K562 (cell line): ENCODE measurements around the gene CHD3. TPM values are rescaled to one million over a fixed set of nuclear protein-coding genes. Genes with fewer than 3 reads are reported as not detected.

Experiments used
- ADNP ChIP-seq: fragments of 200-800 bp; sonication (Bioruptor generic); IDR thresholded peaks from 2 replicates; pipeline ENCODE4 v1.6.1; 2016; ENCODE audit warnings: missing genetic modification characterization, missing compliant biosample characterization
- ATF1 ChIP-seq, 2 experiments: fragments of 450-650 bp in 1 of 2; IDR thresholded peaks; 2 replicates each; pipeline ENCODE4 v1.6.1; 2016; ENCODE audit warnings: missing compliant biosample characterization in 1 of 2, missing genetic modification characterization in 1 of 2
- FOXA3 ChIP-seq, 2 experiments: fragments of 450-650 bp in 1 of 2; sonication (generic) in 1 of 2; formaldehyde crosslinking; IDR thresholded peaks in 1 of 2; conservative IDR thresholded peaks in 1 of 2; 2 replicates each; pipeline versions ENCODE4 v1.4.0 to v1.8.0; 2020 to 2022; ENCODE audit warnings: mild to moderate bottlenecking in 2 of 2, missing genetic modification reagents in 1 of 2
- HDAC1 ChIP-seq, 2 experiments: fragments of 450-650 bp; IDR thresholded peaks; 2 replicates each; pipeline ENCODE4 v1.6.1; 2016 to 2017; ENCODE audit warnings: inconsistent platforms in 1 of 2, mild to moderate bottlenecking in 1 of 2, moderate library complexity in 1 of 2
- HDAC3 ChIP-seq: fragments of 450-650 bp; IDR thresholded peaks from 2 replicates; pipeline ENCODE4 v1.6.1; 2018; ENCODE audit warnings: borderline replicate concordance, mild to moderate bottlenecking, moderate library complexity; ENCODE audit not compliant: partially characterized antibody
- L3MBTL2 ChIP-seq: fragments of 450-650 bp; IDR thresholded peaks from 2 replicates; pipeline ENCODE4 v1.6.1; 2016; ENCODE audit warnings: mild to moderate bottlenecking, moderate library complexity
- MAX ChIP-seq: sonication (generic); formaldehyde crosslinking; IDR thresholded peaks from 2 replicates; pipeline ENCODE4 v1.9.0; 2022; ENCODE audit warnings: mild to moderate bottlenecking, missing genetic modification reagents
- MNT ChIP-seq, 2 experiments: fragments of 450-650 bp; conservative IDR thresholded peaks; 2 replicates each; pipeline ENCODE4 v1.6.1; 2017; ENCODE audit warnings: mild to moderate bottlenecking in 2 of 2, moderate library complexity in 2 of 2
- NFE2 ChIP-seq: IDR thresholded peaks from 2 replicates; pipeline ENCODE4 v1.6.1; 2014; ENCODE audit warnings: antibody characterized with exemption, low read depth
- PRDM10 ChIP-seq: fragments of 450-650 bp; IDR thresholded peaks from 2 replicates; pipeline ENCODE4 v1.6.1; 2018; ENCODE audit not compliant: partially characterized antibody
- TAF1 ChIP-seq: IDR thresholded peaks from 2 replicates; pipeline ENCODE4 v1.6.1; 2011; ENCODE audit warnings: mild to moderate bottlenecking, low read length, moderate library complexity; ENCODE audit not compliant: insufficient read depth, control insufficient read depth, severe bottlenecking; ENCODE audit errors: extremely low read depth
- TCF3 ChIP-seq: sonication (generic); formaldehyde crosslinking; IDR thresholded peaks from 2 replicates; pipeline ENCODE4 v1.4.0; 2020; ENCODE audit warnings: mild to moderate bottlenecking, missing genetic modification reagents
- VEZF1 ChIP-seq: fragments of 200-800 bp; sonication (Bioruptor generic); IDR thresholded peaks from 2 replicates; pipeline ENCODE4 v1.6.1; 2017; ENCODE audit warnings: missing genetic modification characterization, missing compliant biosample characterization
- ZFP91 ChIP-seq: sonication (generic); formaldehyde crosslinking; IDR thresholded peaks from 2 replicates; pipeline ENCODE4 v1.8.0; 2022; ENCODE audit warnings: mild to moderate bottlenecking, missing genetic modification reagents
- ZNF431 ChIP-seq: sonication (generic); formaldehyde crosslinking; IDR thresholded peaks from 2 replicates; pipeline ENCODE4 v1.8.0; 2022; ENCODE audit warnings: mild to moderate bottlenecking, missing genetic modification reagents
- polyA plus RNA-seq, 8 experiments: library from polyadenylated mRNA; depleted of rRNA in 4 of 8; stranded (reverse) in 5 of 8; unstranded in 3 of 8; fragments of >200 nt; fragmentation: Nextera tagmentation in 2 of 8; fragmentation: Illumina TruSeq in 1 of 8; extraction: Ambion mirVana in 2 of 8; extraction: Trizol in 1 of 8; gene quantifications; 2 replicates each; pipeline versions ENCODE4 v1.2.1 to v1.2.3, GENCODE V29; 2011 to 2014; ENCODE audit warnings: inconsistent platforms in 1 of 8, missing spikeins in 1 of 8
- total RNA-seq, 7 experiments: library from RNA; depleted of rRNA in 6 of 7; stranded (reverse); fragments of >200 nt in 6 of 7; fragmentation: Illumina TruSeq in 2 of 7; extraction: Trizol in 2 of 7; gene quantifications; 2 replicates each; pipeline versions ENCODE4 v1.2.1 to v1.2.3, GENCODE V29; 2011 to 2021; ENCODE audit warnings: low replicate concordance in 1 of 7
- TF ChIP-seq, protein P1 (sequence below): fragments of 450-650 bp; IDR thresholded peaks from 2 replicates; pipeline ENCODE4 v1.6.1; 2016

Gene CHD3
- total and polyA plus RNA-seq, 9 of the 15 experiments (the other 6 are each of a cell fraction or from before 2014, with no cell fraction given) = 0.39 to 38.2 (median 21.2) TPM

- TF ChIP-seq VEZF1 (peak; percentile 91), L3MBTL2 (no peak; the same call in none of the 2 replicates), NFE2 (peak; percentile 18; the same call in 1 of the 2 replicates), TAF1 (peak; percentile 6), ZFP91 (CRISPR knock-in tag) (no peak), ADNP (tag) (no peak), TCF3 (CRISPR knock-in tag) (0 out of 2 replicates have a peak, but pooled peaks have one; percentile 9), FOXA3 (CRISPR knock-in tag; conservative IDR thresholded peaks at IDR 0.05 in 1 of 2, IDR thresholded peaks at IDR 0.05 in 1 of 2) (0 out of 4 replicates have a peak, but pooled peaks of 1 of the 2 experiments have one; percentile 23), PRDM10 (no peak), ATF1 (CRISPR knock-in tag; IDR thresholded peaks at IDR 0.05) (no peak), ATF1 (tag; IDR thresholded peaks at IDR 0.05) (peak; percentile 53; the same call in 1 of the 2 replicates), MAX (CRISPR knock-in tag) (peak; percentile 74), HDAC3 (peak; percentile 43), HDAC1 (IDR thresholded peaks at IDR 0.05) (peak in 1 of 2 experiments; percentile 63; a peak in 1 of 4 replicates), ZNF431 (no peak), MNT (conservative IDR thresholded peaks at IDR 0.05) (peak in 1 of 2 experiments; percentile 71; a peak in 2 of 4 replicates)
- TF ChIP-seq, protein P1, sequence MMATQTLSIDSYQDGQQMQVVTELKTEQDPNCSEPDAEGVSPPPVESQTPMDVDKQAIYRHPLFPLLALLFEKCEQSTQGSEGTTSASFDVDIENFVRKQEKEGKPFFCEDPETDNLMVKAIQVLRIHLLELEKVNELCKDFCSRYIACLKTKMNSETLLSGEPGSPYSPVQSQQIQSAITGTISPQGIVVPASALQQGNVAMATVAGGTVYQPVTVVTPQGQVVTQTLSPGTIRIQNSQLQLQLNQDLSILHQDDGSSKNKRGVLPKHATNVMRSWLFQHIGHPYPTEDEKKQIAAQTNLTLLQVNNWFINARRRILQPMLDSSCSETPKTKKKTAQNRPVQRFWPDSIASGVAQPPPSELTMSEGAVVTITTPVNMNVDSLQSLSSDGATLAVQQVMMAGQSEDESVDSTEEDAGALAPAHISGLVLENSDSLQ = peak; percentile 63
Measured at GRCh38 chr17:7841396-7841914, 47.1 kb upstream of the CHD3 start (continued).
